WTC11 (cell line): ENCODE measurements around the gene ARHGAP28. TPM values are rescaled to one million over a fixed set of nuclear protein-coding genes. Genes with fewer than 3 reads are reported as not detected.

ENCODE experiments used
- ATAC-seq: fragments of 200-7000 bp; cut with Tn5 transposase; 2 replicates; pipeline ENCODE4 v1.10.0; 2021; ENCODE audit warnings: mild to moderate bottlenecking, moderate library complexity
- CTCF ChIA-PET: fragments of 300-600 bp; sonication (Branson Sonifier 250); formaldehyde crosslinking; loops from one replicate; lab custom pipeline; 2021; ENCODE audit warnings: antibody characterized with exemption; lab: Charles Lee
- POLR2A ChIA-PET: fragments of 350-600 bp; sonication (Branson Sonifier 250); formaldehyde crosslinking; loops from one replicate; lab custom pipeline; 2021; ENCODE audit warnings: antibody characterized with exemption; lab: Charles Lee
- DNase-seq: peaks from one replicate; pipeline ENCODE4 v3.0.0; 2021; ENCODE audit warnings: low spot score
- H3K27ac Mint-ChIP-seq: 2 replicates; pipeline ENCODE4 v1.8.0; 2021; ENCODE audit warnings: mixed read lengths
- H3K27me3 Mint-ChIP-seq: 2 replicates; pipeline ENCODE4 v1.8.0; 2021; ENCODE audit warnings: low read depth, mild to moderate bottlenecking, moderate library complexity, mixed read lengths
- H3K36me3 Mint-ChIP-seq: 2 replicates; pipeline ENCODE4 v1.8.0; 2021; ENCODE audit warnings: mixed read lengths
- H3K4me1 Mint-ChIP-seq: 2 replicates; pipeline ENCODE4 v1.8.0; 2022; ENCODE audit warnings: mixed read lengths
- H3K4me3 Mint-ChIP-seq: 2 replicates; pipeline ENCODE4 v1.8.0; 2021; ENCODE audit warnings: mild to moderate bottlenecking, moderate library complexity, mixed read lengths
- H3K9me3 Mint-ChIP-seq: 2 replicates; pipeline ENCODE4 v1.8.0; 2021; ENCODE audit warnings: mixed read lengths
- CREB1 ChIP-seq: sonication (generic); formaldehyde crosslinking; IDR thresholded peaks from 2 replicates; pipeline ENCODE4 v1.8.0; 2023; ENCODE audit warnings: mild to moderate bottlenecking, missing genetic modification reagents
- E2F5 ChIP-seq: sonication (generic); formaldehyde crosslinking; IDR thresholded peaks from 2 replicates; pipeline ENCODE4 v1.8.1; 2022; ENCODE audit warnings: mild to moderate bottlenecking, moderate library complexity, missing genetic modification reagents
- ERG ChIP-seq: fragments of 250-450 bp; sonication (Bioruptor Pico); IDR thresholded peaks from 2 replicates; pipeline ENCODE4 v1.8.0; 2021; ENCODE audit warnings: mild to moderate bottlenecking
- FOXJ3 ChIP-seq: sonication (generic); formaldehyde crosslinking; IDR thresholded peaks from 2 replicates; pipeline ENCODE4 v1.9.0; 2021; ENCODE audit warnings: missing genetic modification reagents, mild to moderate bottlenecking, borderline replicate concordance
- FOXP4 ChIP-seq: sonication (generic); formaldehyde crosslinking; IDR thresholded peaks from 2 replicates; pipeline ENCODE4 v1.8.0; 2022; ENCODE audit warnings: mild to moderate bottlenecking, missing genetic modification reagents
- GTF2I ChIP-seq: fragments of 250-450 bp; sonication (Bioruptor Pico); conservative IDR thresholded peaks from 2 replicates; pipeline ENCODE4 v1.4.0; 2021; ENCODE audit warnings: mild to moderate bottlenecking
- JUN ChIP-seq: sonication (generic); formaldehyde crosslinking; IDR thresholded peaks from 2 replicates; pipeline ENCODE4 v1.8.0; 2023; ENCODE audit warnings: mild to moderate bottlenecking, missing genetic modification reagents
- MXD4 ChIP-seq: fragments of 250-450 bp; sonication (Bioruptor Pico); IDR thresholded peaks from 2 replicates; pipeline ENCODE4 v1.8.0; 2021; ENCODE audit warnings: mild to moderate bottlenecking, moderate library complexity, borderline replicate concordance
- NFATC4 ChIP-seq: fragments of 250-450 bp; sonication (Bioruptor Pico); IDR thresholded peaks from 2 replicates; pipeline ENCODE4 v1.9.0; 2021; ENCODE audit warnings: mild to moderate bottlenecking
- NR3C1 ChIP-seq: sonication (generic); formaldehyde crosslinking; conservative IDR thresholded peaks from 2 replicates; pipeline ENCODE4 v1.8.1; 2023; ENCODE audit warnings: low read depth, mild to moderate bottlenecking, missing genetic modification reagents
- OVOL2 ChIP-seq: fragments of 250-450 bp; sonication (Bioruptor Pico); IDR thresholded peaks from 2 replicates; pipeline ENCODE4 v1.9.0; 2021; ENCODE audit warnings: mild to moderate bottlenecking, borderline replicate concordance
- ZBTB43 ChIP-seq: sonication (generic); formaldehyde crosslinking; IDR thresholded peaks from 2 replicates; pipeline ENCODE4 v1.8.1; 2023; ENCODE audit warnings: mild to moderate bottlenecking, missing genetic modification reagents
- ZNF121 ChIP-seq: sonication (generic); formaldehyde crosslinking; IDR thresholded peaks from 2 replicates; pipeline ENCODE4 v1.8.0; 2023; ENCODE audit warnings: missing genetic modification reagents
- total RNA-seq: library from RNA; stranded (reverse); gene quantifications from 3 replicates; pipeline ENCODE4 v1.2.3, GENCODE V29; 2021
- TF ChIP-seq, protein P1 (sequence below): fragments of 250-450 bp; sonication (Bioruptor Pico); IDR thresholded peaks from 2 replicates; pipeline ENCODE4 v1.9.0; 2021; ENCODE audit warnings: mild to moderate bottlenecking, borderline replicate concordance
- TF ChIP-seq, protein P2 (sequence below): sonication (generic); formaldehyde crosslinking; IDR thresholded peaks from 2 replicates; pipeline ENCODE4 v1.8.0; 2023; ENCODE audit warnings: missing genetic modification reagents
- TF ChIP-seq, protein P3 (sequence below): sonication (generic); formaldehyde crosslinking; IDR thresholded peaks from 2 replicates; pipeline ENCODE4 v1.8.0; 2022; ENCODE audit warnings: mild to moderate bottlenecking, missing genetic modification reagents
- TF ChIP-seq, protein P4 (sequence below): sonication (generic); formaldehyde crosslinking; IDR thresholded peaks from 2 replicates; pipeline ENCODE4 v1.8.1; 2023; ENCODE audit warnings: mild to moderate bottlenecking, missing genetic modification reagents

Gene ARHGAP28
- total RNA-seq, 1 experiment from 2014 or later: 14.8 TPM

DNA sequence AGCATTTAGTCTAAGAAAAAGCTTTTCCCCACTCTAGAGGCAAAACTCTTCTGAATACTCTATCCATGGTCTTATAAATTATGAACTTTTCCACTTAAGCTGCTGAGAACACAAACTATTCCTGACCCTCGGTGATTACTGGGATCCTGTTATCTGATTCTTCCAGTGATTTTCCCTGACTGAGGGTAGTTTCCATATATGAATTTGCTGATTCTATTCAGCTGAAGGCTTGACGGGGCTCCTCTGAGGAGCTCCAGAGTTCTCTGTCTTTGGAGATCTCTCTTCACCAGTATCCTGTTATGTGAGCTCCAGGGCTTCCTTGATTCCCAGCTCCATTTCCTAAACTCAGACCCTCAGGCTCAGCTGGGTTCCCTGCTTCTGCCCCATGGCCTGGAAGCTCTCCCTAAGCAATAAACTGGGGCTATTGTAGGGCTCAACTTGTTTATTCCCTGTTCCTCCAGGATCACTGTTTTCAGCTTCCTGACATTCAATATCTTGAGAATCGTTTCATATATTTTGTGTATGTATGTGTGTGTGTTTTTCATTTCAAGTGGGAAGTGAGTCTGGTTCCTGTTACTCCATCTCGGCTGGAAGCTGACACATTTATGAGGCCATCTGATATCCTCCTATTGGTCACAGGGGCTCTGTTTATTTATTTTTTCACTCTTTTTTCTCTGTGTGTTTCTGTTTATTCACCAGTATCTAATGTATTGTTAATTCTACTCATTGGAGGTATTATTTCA, 78.2 kb downstream of the ARHGAP28 start (continued):
- TF ChIP-seq, protein P1, sequence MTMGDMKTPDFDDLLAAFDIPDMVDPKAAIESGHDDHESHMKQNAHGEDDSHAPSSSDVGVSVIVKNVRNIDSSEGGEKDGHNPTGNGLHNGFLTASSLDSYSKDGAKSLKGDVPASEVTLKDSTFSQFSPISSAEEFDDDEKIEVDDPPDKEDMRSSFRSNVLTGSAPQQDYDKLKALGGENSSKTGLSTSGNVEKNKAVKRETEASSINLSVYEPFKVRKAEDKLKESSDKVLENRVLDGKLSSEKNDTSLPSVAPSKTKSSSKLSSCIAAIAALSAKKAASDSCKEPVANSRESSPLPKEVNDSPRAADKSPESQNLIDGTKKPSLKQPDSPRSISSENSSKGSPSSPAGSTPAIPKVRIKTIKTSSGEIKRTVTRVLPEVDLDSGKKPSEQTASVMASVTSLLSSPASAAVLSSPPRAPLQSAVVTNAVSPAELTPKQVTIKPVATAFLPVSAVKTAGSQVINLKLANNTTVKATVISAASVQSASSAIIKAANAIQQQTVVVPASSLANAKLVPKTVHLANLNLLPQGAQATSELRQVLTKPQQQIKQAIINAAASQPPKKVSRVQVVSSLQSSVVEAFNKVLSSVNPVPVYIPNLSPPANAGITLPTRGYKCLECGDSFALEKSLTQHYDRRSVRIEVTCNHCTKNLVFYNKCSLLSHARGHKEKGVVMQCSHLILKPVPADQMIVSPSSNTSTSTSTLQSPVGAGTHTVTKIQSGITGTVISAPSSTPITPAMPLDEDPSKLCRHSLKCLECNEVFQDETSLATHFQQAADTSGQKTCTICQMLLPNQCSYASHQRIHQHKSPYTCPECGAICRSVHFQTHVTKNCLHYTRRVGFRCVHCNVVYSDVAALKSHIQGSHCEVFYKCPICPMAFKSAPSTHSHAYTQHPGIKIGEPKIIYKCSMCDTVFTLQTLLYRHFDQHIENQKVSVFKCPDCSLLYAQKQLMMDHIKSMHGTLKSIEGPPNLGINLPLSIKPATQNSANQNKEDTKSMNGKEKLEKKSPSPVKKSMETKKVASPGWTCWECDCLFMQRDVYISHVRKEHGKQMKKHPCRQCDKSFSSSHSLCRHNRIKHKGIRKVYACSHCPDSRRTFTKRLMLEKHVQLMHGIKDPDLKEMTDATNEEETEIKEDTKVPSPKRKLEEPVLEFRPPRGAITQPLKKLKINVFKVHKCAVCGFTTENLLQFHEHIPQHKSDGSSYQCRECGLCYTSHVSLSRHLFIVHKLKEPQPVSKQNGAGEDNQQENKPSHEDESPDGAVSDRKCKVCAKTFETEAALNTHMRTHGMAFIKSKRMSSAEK (CRISPR knock-in tag): no peak

DNA sequence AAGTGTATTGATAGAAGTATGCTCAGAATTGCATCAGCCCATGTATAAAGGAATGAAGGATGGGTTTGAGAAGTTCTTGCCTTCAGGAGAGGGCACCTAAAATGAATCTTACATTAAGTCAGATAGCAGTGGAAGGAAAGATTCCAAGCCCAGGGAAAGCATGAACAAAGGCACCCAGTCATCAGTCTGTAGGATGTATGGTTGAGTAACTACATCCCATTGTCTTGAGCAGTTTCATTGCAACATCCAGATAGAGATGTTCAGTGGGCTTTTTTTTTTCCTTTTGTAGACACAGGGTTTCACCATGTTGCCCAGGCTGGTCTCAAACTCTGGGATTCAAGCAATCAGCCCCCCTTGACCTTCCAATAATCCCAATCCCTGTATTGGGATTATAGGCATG, 80.7 kb downstream of the ARHGAP28 start:
- H3K36me3 Mint-ChIP-seq: peaks cover 8% of the 10 kb centered on the region
- no peak for ATAC-seq
- H3K9me3 Mint-ChIP-seq: peaks cover 10% of the 10 kb centered on the region
- no peak overlapping the region for H3K27ac Mint-ChIP-seq
- no peaks in the 10 kb centered on the region for H3K27me3 Mint-ChIP-seq
- no peak overlapping the region for H3K4me3 Mint-ChIP-seq
- peaks cover 18% of the 10 kb centered on the region for H3K4me1 Mint-ChIP-seq
- TF ChIP-seq CREB1 (CRISPR knock-in tag): no peak
- TF ChIP-seq OVOL2 (CRISPR knock-in tag): no peak
- TF ChIP-seq NFATC4: no peak
- no peak for TF ChIP-seq NR3C1 (CRISPR knock-in tag)
- TF ChIP-seq ZNF121: no peak
- no peak for TF ChIP-seq GTF2I (CRISPR knock-in tag)
- TF ChIP-seq E2F5 (CRISPR knock-in tag): no peak
- no peak for TF ChIP-seq ZBTB43
- no peak for TF ChIP-seq FOXP4 (CRISPR knock-in tag)
- TF ChIP-seq, protein P2, sequence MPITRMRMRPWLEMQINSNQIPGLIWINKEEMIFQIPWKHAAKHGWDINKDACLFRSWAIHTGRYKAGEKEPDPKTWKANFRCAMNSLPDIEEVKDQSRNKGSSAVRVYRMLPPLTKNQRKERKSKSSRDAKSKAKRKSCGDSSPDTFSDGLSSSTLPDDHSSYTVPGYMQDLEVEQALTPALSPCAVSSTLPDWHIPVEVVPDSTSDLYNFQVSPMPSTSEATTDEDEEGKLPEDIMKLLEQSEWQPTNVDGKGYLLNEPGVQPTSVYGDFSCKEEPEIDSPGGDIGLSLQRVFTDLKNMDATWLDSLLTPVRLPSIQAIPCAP: no peak
- TF ChIP-seq ERG: no peak
- TF ChIP-seq, protein P3, sequence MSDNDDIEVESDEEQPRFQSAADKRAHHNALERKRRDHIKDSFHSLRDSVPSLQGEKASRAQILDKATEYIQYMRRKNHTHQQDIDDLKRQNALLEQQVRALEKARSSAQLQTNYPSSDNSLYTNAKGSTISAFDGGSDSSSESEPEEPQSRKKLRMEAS: no peak
- no peak for TF ChIP-seq MXD4
- TF ChIP-seq FOXJ3: no peak
- TF ChIP-seq JUN (CRISPR knock-in tag): no peak
- TF ChIP-seq, protein P4, sequence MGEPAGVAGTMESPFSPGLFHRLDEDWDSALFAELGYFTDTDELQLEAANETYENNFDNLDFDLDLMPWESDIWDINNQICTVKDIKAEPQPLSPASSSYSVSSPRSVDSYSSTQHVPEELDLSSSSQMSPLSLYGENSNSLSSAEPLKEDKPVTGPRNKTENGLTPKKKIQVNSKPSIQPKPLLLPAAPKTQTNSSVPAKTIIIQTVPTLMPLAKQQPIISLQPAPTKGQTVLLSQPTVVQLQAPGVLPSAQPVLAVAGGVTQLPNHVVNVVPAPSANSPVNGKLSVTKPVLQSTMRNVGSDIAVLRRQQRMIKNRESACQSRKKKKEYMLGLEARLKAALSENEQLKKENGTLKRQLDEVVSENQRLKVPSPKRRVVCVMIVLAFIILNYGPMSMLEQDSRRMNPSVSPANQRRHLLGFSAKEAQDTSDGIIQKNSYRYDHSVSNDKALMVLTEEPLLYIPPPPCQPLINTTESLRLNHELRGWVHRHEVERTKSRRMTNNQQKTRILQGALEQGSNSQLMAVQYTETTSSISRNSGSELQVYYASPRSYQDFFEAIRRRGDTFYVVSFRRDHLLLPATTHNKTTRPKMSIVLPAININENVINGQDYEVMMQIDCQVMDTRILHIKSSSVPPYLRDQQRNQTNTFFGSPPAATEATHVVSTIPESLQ (CRISPR knock-in tag): no peak
- CTCF ChIA-PET: no interaction called here
- no peak for DNase-seq
- POLR2A ChIA-PET: no interaction called here
